MCF 10A (cell line): Measurements from ENCODE around the gene SCGB1D2. TPM values are rescaled to one million over a fixed set of nuclear protein-coding genes. Genes with fewer than 3 reads are reported as not detected.

ENCODE experiments used
- BruUV-seq: library from RNA; stranded (reverse); fragments of 400-500 nt; replicated peaks from 2 replicates; lab custom pipeline; 2021; lab: Mats Ljungman, UMichigan
- CTCF ChIA-PET: fragments of 300-600 bp; sonication (Branson Sonifier 250); formaldehyde crosslinking; extraction: SDS; loops from one replicate; lab custom pipeline; 2021; ENCODE audit warnings: antibody characterized with exemption, inconsistent platforms; lab: Yijun Ruan, JAX
- POLR2A ChIA-PET: fragments of 300-600, 350-650 bp; sonication (Branson Sonifier 250); formaldehyde crosslinking; extraction: SDS; loops from one replicate; lab custom pipeline; 2020; ENCODE audit warnings: antibody characterized with exemption, inconsistent platforms; lab: Yijun Ruan, JAX
- DNase-seq: peaks from one replicate; pipeline ENCODE4 v3.0.0-alpha.2; 2018; ENCODE audit not compliant: unreplicated experiment
- H3K27ac Mint-ChIP-seq: one replicate; pipeline ENCODE4 v1.8.0; 2022; ENCODE audit warnings: mild to moderate bottlenecking, low read depth, mixed read lengths; ENCODE audit not compliant: unreplicated experiment
- H3K27me3 Mint-ChIP-seq: one replicate; pipeline ENCODE4 v1.8.0; 2022; ENCODE audit warnings: mixed read lengths; ENCODE audit not compliant: insufficient read depth, unreplicated experiment
- H3K36me3 Mint-ChIP-seq: one replicate; pipeline ENCODE4 v1.8.0; 2022; ENCODE audit warnings: mild to moderate bottlenecking, moderate library complexity, mixed read lengths; ENCODE audit not compliant: insufficient read depth, unreplicated experiment
- H3K4me1 Mint-ChIP-seq: one replicate; pipeline ENCODE4 v1.8.0; 2022; ENCODE audit warnings: mixed read lengths; ENCODE audit not compliant: insufficient read depth, unreplicated experiment
- H3K4me3 Mint-ChIP-seq: one replicate; pipeline ENCODE4 v1.8.0; 2022; ENCODE audit warnings: mild to moderate bottlenecking, moderate library complexity, mixed read lengths; ENCODE audit not compliant: unreplicated experiment
- H3K9me3 Mint-ChIP-seq: one replicate; pipeline ENCODE4 v1.8.0; 2022; ENCODE audit warnings: mixed read lengths; ENCODE audit not compliant: unreplicated experiment
- intact Hi-C: fragments of 100-400 bp; cut with micrococcal nuclease; formaldehyde crosslinking; loops from 2 replicates; pipeline ENCODE4 v1.14.1; 2022
- total RNA-seq: library from RNA; stranded (reverse); gene quantifications from 2 replicates; pipeline ENCODE4 v1.2.3, GENCODE V29; 2022
- TF ChIP-seq, protein P1 (sequence below): fragments of 200-600 bp; IDR thresholded peaks from one replicate; pipeline ENCODE4 v1.8.0; 2022; ENCODE audit warnings: antibody characterized with exemption, mild to moderate bottlenecking; ENCODE audit not compliant: unreplicated experiment

SCGB1D2 gene
- total RNA-seq, 1 experiment from 2014 or later, result not detected

DNA sequence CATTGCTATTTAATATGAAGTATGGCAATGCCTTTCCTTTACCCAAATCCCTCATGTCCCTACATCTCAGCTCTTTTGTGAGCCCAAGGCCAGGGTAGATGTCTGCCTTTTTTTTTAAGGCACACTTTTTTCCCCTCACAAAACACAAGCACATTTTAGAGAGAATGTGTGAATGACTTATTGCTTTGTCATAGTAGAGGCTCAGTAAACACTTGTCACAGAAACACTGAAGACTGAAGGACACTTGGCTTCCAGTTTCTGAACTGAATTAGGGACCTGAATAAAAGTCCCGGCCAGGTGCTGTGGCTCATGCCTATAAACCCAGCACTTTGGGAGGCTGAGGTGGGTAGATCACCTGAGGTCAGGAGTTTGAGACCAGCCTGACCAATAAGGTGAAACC, 25.0 kb downstream of the SCGB1D2 start:
- BruUV-seq, result no TSS peak
- H3K27me3 Mint-ChIP-seq, result peaks cover 36% of the 10 kb centered on the region
- TF ChIP-seq, protein P1, sequence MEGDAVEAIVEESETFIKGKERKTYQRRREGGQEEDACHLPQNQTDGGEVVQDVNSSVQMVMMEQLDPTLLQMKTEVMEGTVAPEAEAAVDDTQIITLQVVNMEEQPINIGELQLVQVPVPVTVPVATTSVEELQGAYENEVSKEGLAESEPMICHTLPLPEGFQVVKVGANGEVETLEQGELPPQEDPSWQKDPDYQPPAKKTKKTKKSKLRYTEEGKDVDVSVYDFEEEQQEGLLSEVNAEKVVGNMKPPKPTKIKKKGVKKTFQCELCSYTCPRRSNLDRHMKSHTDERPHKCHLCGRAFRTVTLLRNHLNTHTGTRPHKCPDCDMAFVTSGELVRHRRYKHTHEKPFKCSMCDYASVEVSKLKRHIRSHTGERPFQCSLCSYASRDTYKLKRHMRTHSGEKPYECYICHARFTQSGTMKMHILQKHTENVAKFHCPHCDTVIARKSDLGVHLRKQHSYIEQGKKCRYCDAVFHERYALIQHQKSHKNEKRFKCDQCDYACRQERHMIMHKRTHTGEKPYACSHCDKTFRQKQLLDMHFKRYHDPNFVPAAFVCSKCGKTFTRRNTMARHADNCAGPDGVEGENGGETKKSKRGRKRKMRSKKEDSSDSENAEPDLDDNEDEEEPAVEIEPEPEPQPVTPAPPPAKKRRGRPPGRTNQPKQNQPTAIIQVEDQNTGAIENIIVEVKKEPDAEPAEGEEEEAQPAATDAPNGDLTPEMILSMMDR, result no peak
- H3K4me3 Mint-ChIP-seq, result no peak overlapping the region
- H3K4me1 Mint-ChIP-seq, result peaks cover 5% of the 10 kb centered on the region
- DNase-seq, result no peak
- POLR2A ChIA-PET, result interaction anchor here (0.6 kb wide), 1 partner anchor 325 kb away, joined by 5 read pairs; no protein-coding TSS in a partner anchor
- intact Hi-C loops, result no loop called here
- H3K27ac Mint-ChIP-seq, result no peak overlapping the region
- H3K9me3 Mint-ChIP-seq, result no peaks in the 10 kb centered on the region
- CTCF ChIA-PET, result interaction anchor here (0.6 to 1.0 kb wide), 3 partner anchors 114 to 293 kb away, joined by 3 read pairs; no protein-coding TSS in a partner anchor
- H3K36me3 Mint-ChIP-seq, result no peaks in the 10 kb centered on the region

DNA sequence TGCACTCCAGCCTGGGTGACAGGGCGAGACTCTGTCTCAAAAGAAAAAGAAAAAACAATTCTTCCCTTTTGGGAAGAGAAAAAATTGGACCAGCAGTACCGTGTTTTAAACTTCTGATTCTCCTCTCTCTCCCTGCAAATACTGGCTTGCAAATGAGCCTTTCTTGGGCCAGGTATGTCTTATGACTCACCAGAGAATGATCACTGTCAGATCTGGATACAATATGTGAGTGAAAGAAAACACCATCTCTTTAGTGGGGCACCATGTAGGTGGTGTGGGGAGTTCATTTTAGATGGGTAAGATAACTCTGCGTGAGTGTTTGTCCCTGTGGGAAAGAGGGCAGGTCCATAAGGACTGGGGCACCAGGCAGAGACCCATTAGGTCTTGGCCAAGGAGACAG, 25.5 kb downstream of the SCGB1D2 start:
- DNase-seq, result peak; percentile 6

DNA sequence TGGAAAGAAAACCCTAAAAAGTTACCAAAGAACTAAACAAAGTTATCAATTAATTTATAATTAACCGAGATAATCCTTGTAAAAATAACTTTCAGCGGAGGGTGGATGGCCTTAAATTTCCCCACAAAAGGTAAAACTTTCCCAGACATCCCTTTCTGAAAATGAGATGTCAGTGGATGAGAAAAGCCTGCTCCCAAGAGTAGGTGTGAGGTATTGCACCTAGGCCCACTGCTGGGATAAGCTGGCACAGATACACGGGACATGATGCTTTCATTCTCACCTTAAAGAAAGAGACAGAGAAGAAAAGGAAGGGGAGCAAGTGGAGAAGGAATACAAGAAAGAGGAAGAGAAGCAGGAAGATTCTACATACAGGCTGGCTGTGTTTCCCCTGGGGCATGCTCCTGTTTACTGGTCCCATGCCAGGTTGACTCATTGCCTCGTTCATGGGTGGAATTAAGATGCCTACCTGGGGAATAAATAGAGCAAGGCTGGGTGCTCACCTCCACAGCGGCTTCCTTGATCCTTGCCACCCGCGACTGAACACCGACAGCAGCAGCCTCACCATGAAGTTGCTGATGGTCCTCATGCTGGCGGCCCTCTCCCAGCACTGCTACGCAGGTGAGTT, 27.7 kb downstream of the SCGB1D2 start, which contains the start of gene SCGB2A2:
SCGB2A2 (plus strand) TSS at position 505 of the 625 bp plus-strand sequence; CDS start at position 564, 59 bp downstream.
- Mint-ChIP-seq H3K9me3 (no peaks in the 10 kb centered on the region), H3K27ac (no peak within 1 kb of the TSS), H3K36me3 (no peaks in the 10 kb centered on the region), H3K27me3 (peaks cover 31% of the 10 kb centered on the region), H3K4me3 (no peak within 1 kb of the TSS), H3K4me1 (peaks cover 5% of the 10 kb centered on the region)
- peak; percentile 45 for DNase-seq
- POLR2A ChIA-PET, result no interaction called here
- TF ChIP-seq, protein P1, result peak; percentile 46
- CTCF ChIA-PET, result interaction anchor here (0.6 to 1.1 kb wide), 4 partner anchors 9 to 30 kb away, joined by 3 to 4 read pairs (median 4); partner anchors contain the start of gene SCGB1D2
- intact Hi-C loops, result no loop called here
- no TSS peak for BruUV-seq

More for the DNA sequence above, 25.5 kb downstream of the SCGB1D2 start:
- Mint-ChIP-seq H3K9me3 (no peaks in the 10 kb centered on the region), H3K36me3 (no peaks in the 10 kb centered on the region), H3K27ac (no peak overlapping the region), H3K27me3 (peaks cover 38% of the 10 kb centered on the region), H3K4me3 (no peak overlapping the region), H3K4me1 (peaks cover 5% of the 10 kb centered on the region)
- BruUV-seq, result no TSS peak
- TF ChIP-seq, protein P1, result no peak
- ChIA-PET CTCF (interaction anchor here (0.7 to 1.3 kb wide), 3 partner anchors 26 to 293 kb away, joined by 3 read pairs; partner anchors contain the start of gene SCGB1D2), POLR2A (no interaction called here)
- intact Hi-C loops, result no loop called here

DNA sequence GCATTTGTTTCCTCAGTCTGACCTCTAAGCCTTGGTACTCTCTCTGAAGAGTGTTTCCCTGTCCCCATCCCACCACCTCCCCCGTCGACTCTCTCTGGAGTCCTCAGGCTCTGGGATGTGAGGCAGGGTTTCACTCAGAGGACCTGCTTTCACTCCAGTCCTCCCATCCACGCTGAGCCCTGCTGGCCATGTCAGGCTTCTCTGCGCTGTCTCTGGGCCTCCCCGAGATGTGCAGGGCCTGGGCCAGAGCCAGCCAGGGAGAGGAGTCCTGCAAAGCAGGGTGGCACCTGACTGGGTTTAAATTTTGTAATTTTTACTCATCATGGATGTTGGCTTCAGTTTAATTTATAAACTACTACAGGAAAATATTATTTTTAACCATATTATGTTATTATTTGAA, 31.2 kb downstream of the SCGB1D2 start:
- H3K4me1 Mint-ChIP-seq, result peaks cover 5% of the 10 kb centered on the region

More for the DNA sequence above, 31.2 kb downstream of the SCGB1D2 start:
- Mint-ChIP-seq H3K9me3 (no peaks in the 10 kb centered on the region), H3K27ac (no peak overlapping the region), H3K27me3 (peaks cover 28% of the 10 kb centered on the region), H3K4me3 (no peak overlapping the region), H3K36me3 (no peaks in the 10 kb centered on the region)
- DNase-seq, result no peak
- no TSS peak for BruUV-seq
- TF ChIP-seq, protein P1, result no peak
- ChIA-PET CTCF (interaction anchor here (1.1 kb wide), 1 partner anchor 24 kb away, joined by 4 read pairs; no protein-coding TSS in a partner anchor), POLR2A (no interaction called here)
- intact Hi-C loops, result no loop called here
